Neural cell (in vitro differentiated cells): Measurements from ENCODE around the gene ZNF638.

ENCODE experiments used
- CTCF ChIP-seq: fragments of 450-650 bp; IDR thresholded peaks from 2 replicates; pipeline ENCODE4 v1.5.1; 2014; ENCODE audit warnings: antibody characterized with exemption, mild to moderate bottlenecking, moderate library complexity; ENCODE audit not compliant: poor library complexity, severe bottlenecking
- EZH2 ChIP-seq: fragments of 200-600, 300-800 bp; shearing (Covaris generic), sonication (generic); IDR thresholded peaks from 2 replicates; pipeline ENCODE4 v1.6.1; 2014; ENCODE audit warnings: antibody characterized with exemption, low read length, borderline replicate concordance, mild to moderate bottlenecking; ENCODE audit not compliant: insufficient read depth, poor library complexity, severe bottlenecking
- MXI1 ChIP-seq: fragments of 450-650 bp; conservative IDR thresholded peaks from 2 replicates; pipeline ENCODE4 v1.6.1; 2014; ENCODE audit warnings: antibody characterized with exemption, mild to moderate bottlenecking; ENCODE audit not compliant: poor library complexity, severe bottlenecking
- POLR2AphosphoS5 ChIP-seq: IDR thresholded peaks from 2 replicates; pipeline ENCODE4 v1.6.1; 2012
- RAD21 ChIP-seq: fragments of 450-650 bp; conservative IDR thresholded peaks from 2 replicates; pipeline ENCODE4 v1.6.1; 2014; ENCODE audit warnings: antibody characterized with exemption, mild to moderate bottlenecking, moderate library complexity
- REST ChIP-seq: IDR thresholded peaks from 2 replicates; pipeline ENCODE4 v1.6.1; 2012; ENCODE audit warnings: borderline replicate concordance
- SMC3 ChIP-seq: fragments of 450-650 bp; conservative IDR thresholded peaks from 2 replicates; pipeline ENCODE4 v1.6.1; 2014; ENCODE audit warnings: antibody characterized with exemption, mild to moderate bottlenecking, moderate library complexity; ENCODE audit not compliant: poor library complexity
- TAF1 ChIP-seq: IDR thresholded peaks from 2 replicates; pipeline ENCODE4 v1.6.1; 2012; ENCODE audit warnings: low read depth

- no peak for TF ChIP-seq TAF1
- TF ChIP-seq CTCF: no peak
- no peak for TF ChIP-seq SMC3
- TF ChIP-seq RAD21: no peak
- TF ChIP-seq REST: no peak
- no peak for TF ChIP-seq POLR2AphosphoS5
- no peak for TF ChIP-seq EZH2
- no peak for TF ChIP-seq MXI1
These were observed 141.9 kb downstream of the ZNF638 start for GRCh38 chr2:71473346-71474031.
